GM18511 (cell line): ENCODE results near the gene SLC26A2.

Experiments
- ATAC-seq: cut with Tn5 transposase; IDR thresholded peaks from one replicate; pipeline ENCODE4 v1.9.1; 2021; ENCODE audit warnings: mild to moderate bottlenecking, moderate library complexity; ENCODE audit not compliant: unreplicated experiment

The SLC26A2 gene

GRCh38 chr5:149961186-149961685 lies 678 bp downstream of the SLC26A2 start:
- no peak for ATAC-seq

GRCh38 chr5:149961957-149962409 lies 1.4 kb downstream of the SLC26A2 start:
- no peak for ATAC-seq

- ATAC-seq, result no peak
Observed at GRCh38 chr5:149962601-149963300, 2.2 kb downstream of the SLC26A2 start.

- no peak for ATAC-seq
Observed at GRCh38 chr5:149963729-149964128, 3.2 kb downstream of the SLC26A2 start.

- ATAC-seq, result no peak
Observed at GRCh38 chr5:149966946-149967345, 6.4 kb downstream of the SLC26A2 start.

GRCh38 chr5:149969181-149969930 lies 8.8 kb downstream of the SLC26A2 start:
- no peak for ATAC-seq

GRCh38 chr5:149975409-149975808 lies 14.9 kb downstream of the SLC26A2 start:
- ATAC-seq, result no peak

- ATAC-seq, result no peak
Observed at GRCh38 chr5:149979896-149980295, 19.3 kb downstream of the SLC26A2 start.

- ATAC-seq, result no peak
Observed at GRCh38 chr5:149981206-149981605, 20.6 kb downstream of the SLC26A2 start.

GRCh38 chr5:149982505-149982904 lies 21.9 kb downstream of the SLC26A2 start:
- ATAC-seq, result no peak

- no peak for ATAC-seq
Observed at GRCh38 chr5:149988126-149988525, 27.6 kb downstream of the SLC26A2 start.

GRCh38 chr5:149990518-149991376 lies 30.2 kb downstream of the SLC26A2 start:
- peak; percentile 68 for ATAC-seq

GRCh38 chr5:149993471-149993870 lies 32.9 kb downstream of the SLC26A2 start:
- no peak for ATAC-seq

GRCh38 chr5:149995385-149996204 lies 35.0 kb downstream of the SLC26A2 start:
- no peak for ATAC-seq

GRCh38 chr5:149996205-149996890 lies 35.8 kb downstream of the SLC26A2 start:
- ATAC-seq, result no peak

- no peak for ATAC-seq
Observed at GRCh38 chr5:149998281-149998680, 37.7 kb downstream of the SLC26A2 start.

GRCh38 chr5:149999359-149999758 lies 38.8 kb downstream of the SLC26A2 start:
- ATAC-seq, result no peak

- ATAC-seq, result no peak
Observed at GRCh38 chr5:149999866-150000255, 39.3 kb downstream of the SLC26A2 start.

GRCh38 chr5:150000256-150000989 lies 39.9 kb downstream of the SLC26A2 start, which contains the start of the genes HMGXB3 and TIGD6:
HMGXB3 (plus strand) TSS chr5:150000739; CDS start chr5:150004853, 4,114 bp downstream.
TIGD6 (minus strand) TSS chr5:150000654; CDS start chr5:149996348, 4,306 bp downstream.
- peak; percentile 89 for ATAC-seq
